ENCODE measurements around the gene PFDN1.

Gene PFDN1

DNA sequence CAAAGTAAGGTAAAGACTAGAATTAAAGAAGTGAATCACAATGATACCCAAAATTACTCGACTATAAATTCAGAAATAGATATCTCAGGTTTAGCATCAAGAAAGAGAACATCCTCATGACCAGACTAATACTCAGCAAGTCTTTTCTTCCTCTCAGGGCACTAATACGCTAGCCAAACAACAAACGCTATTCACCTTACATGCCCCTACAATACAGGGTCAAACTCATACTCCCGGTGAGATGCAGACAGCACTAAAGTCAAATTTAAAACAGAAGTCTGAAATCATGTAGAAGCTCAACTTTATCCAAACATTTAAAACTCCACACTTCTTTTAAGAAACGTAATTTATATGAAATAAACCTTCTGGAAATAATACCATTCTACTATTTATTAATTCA lies 5.6 kb downstream of the PFDN1 start:
- Histone ChIP-seq H3K4me3 (no peak overlapping the region), H3K27ac (peak overlapping the region; percentile 4 to 27)
- TF ChIP-seq CTCF (IDR thresholded peaks at IDR 0.05), result no peak
- no peak for DNase-seq (ENCODE audit: low spot score)

DNA sequence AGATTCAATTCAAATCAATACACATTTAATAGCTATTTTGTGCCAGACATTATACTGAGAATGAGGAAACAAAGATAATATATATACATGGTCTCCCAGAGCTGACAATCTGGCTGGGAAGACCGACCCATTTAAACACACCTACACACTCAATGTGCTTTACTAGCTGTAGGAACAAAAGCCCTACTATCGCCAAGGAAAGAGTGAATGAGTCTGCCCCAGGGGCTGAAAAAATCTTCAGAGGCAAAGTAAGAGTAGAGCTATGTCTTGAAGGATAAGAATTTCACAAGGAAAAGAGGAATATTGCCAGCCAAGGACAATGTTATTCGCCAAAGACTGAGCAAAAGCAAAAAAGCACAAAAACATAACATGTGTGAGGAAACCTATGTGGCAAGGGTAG lies 6.6 kb downstream of the PFDN1 start:
- no peak for TF ChIP-seq CTCF (IDR thresholded peaks at IDR 0.05)
- no peak for DNase-seq (ENCODE audit: low spot score)
- peak overlapping the region; percentile 31 to 64 for H3K27ac ChIP-seq
- H3K4me3 ChIP-seq, result no peak overlapping the region

DNA sequence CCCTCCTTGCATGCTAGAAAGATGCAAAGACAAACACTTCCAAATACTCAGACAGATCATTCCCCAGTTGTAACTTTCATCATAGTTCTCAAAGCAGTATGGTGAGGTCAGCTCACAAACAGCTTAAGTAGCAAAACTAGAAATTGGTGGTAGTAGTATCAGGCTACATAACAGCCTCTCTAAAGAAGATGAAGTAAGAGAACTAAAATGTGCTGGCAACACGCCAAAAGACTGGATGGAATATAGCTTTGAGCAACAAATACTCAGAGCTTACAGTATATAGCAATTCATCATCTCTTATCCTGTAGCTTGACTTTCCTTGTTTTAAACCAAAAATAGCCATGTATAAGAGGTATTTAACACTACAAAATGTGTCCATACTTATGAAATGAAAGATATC lies 7.5 kb downstream of the PFDN1 start:
- no peak for DNase-seq (ENCODE audit: low spot score)
- no peak overlapping the region for H3K4me3 ChIP-seq
- TF ChIP-seq CTCF (IDR thresholded peaks at IDR 0.05), result no peak
- peak overlapping the region in 1 of 2 donors; percentile 64 for H3K27ac ChIP-seq

- no peak overlapping the region for H3K4me3 ChIP-seq
- H3K27ac ChIP-seq, result peak overlapping the region; percentile 20 to 64
- DNase-seq (ENCODE audit: low spot score), result no peak
- TF ChIP-seq CTCF (IDR thresholded peaks at IDR 0.05), result no peak
Observed at GRCh38 chr5:140294753-140295152, 8.1 kb downstream of the PFDN1 start.

GRCh38 chr5:140293849-140294100 lies 9.1 kb downstream of the PFDN1 start:
- DNase-seq (ENCODE audit: low spot score), result no peak
- TF ChIP-seq CTCF (IDR thresholded peaks at IDR 0.05), result no peak
- H3K27ac ChIP-seq, result peak overlapping the region; percentile 64 to 81
- H3K4me3 ChIP-seq, result no peak overlapping the region

- no peak for DNase-seq (ENCODE audit: low spot score)
- TF ChIP-seq CTCF (IDR thresholded peaks at IDR 0.05), result no peak
- peak overlapping the region; percentile 64 to 81 for H3K27ac ChIP-seq
- peak overlapping the region; percentile 7 for H3K4me3 ChIP-seq
Observed at GRCh38 chr5:140293091-140293848, 9.6 kb downstream of the PFDN1 start.

DNA sequence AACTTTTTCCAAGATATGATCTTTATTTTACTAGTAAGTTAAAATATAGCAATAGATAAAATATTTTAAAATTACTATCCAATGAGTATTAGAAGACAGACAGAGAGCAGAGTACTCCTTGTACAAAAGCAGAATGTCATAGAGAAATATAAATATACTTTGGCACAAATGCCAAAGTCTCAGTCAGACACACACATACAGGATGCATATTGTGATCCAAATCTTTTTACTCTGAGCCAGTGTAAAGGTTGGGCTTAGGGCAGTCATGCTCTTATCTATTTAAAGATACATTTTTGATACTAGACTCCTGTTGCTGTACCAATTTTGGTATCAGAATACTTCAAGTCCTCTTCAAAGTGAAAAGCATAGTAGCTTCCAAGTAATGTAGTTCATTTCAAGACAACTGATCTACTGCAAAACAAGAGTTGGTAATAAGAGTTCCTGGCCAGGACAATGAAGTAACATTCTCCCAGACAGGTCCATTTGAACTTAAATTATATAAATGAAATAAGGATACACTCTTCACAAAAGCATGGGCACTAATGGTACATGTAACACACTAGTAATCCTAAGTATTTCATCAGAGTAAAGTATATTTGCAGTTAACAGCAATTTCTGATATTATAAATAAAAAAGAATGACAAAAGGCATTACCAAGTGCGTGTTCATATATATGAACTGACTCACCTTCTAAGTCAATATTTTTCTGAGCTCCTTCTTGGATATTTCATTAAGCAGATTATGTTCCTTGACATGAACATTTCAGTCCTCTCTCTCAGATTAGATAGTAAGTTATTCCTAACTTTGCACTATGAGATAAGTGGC lies 10.5 kb downstream of the PFDN1 start:
- Histone ChIP-seq H3K4me3 (peak overlapping the region; percentile 7), H3K27ac (peak overlapping the region; percentile 64 to 81)
- DNase-seq (ENCODE audit: low spot score), result no peak
- TF ChIP-seq CTCF (IDR thresholded peaks at IDR 0.05), result no peak
